Mesothelial cell of epicardium (in vitro differentiated cells): Measurements from ENCODE around the gene AFM. TPM values are rescaled to one million over a fixed set of nuclear protein-coding genes. Genes with fewer than 3 reads are reported as not detected.
A peak's percentile ranks its signal among the peaks of the same experiment; 100 is the strongest.

Experiments
- DNase-seq, 2 experiments: peaks; one replicate each; pipeline ENCODE4 v3.0.0; 2021; ENCODE audit warnings: low spot score in 2 of 2; ENCODE audit not compliant: unreplicated experiment in 2 of 2
- H3K27ac Mint-ChIP-seq: 2 replicates; pipeline ENCODE4 v1.8.0; 2021; ENCODE audit warnings: mixed read lengths
- H3K27me3 Mint-ChIP-seq: 2 replicates; pipeline ENCODE4 v1.8.0; 2021; ENCODE audit warnings: low read depth, mixed read lengths
- H3K36me3 Mint-ChIP-seq: 2 replicates; pipeline ENCODE4 v1.8.0; 2021; ENCODE audit warnings: mixed read lengths
- H3K4me1 Mint-ChIP-seq: 2 replicates; pipeline ENCODE4 v1.8.0; 2021; ENCODE audit warnings: mixed read lengths
- H3K4me3 Mint-ChIP-seq: 2 replicates; pipeline ENCODE4 v1.8.0; 2021; ENCODE audit warnings: mild to moderate bottlenecking, moderate library complexity, mixed read lengths
- H3K9me3 Mint-ChIP-seq: 2 replicates; pipeline ENCODE4 v1.8.0; 2021; ENCODE audit warnings: mixed read lengths
- CTCF ChIP-seq: fragments of 200-600 bp; sonication (generic); IDR thresholded peaks from one replicate; pipeline ENCODE4 v1.5.0; 2021; ENCODE audit warnings: antibody characterized with exemption; ENCODE audit not compliant: unreplicated experiment
- total RNA-seq: library from RNA; stranded (reverse); gene quantifications from 3 replicates; pipeline ENCODE4 v1.2.1, GENCODE V29; 2021

AFM gene
- total RNA-seq: not detected in 3 replicates

GRCh38 chr4:73481358-73481757 lies at the start of gene AFM:
Gene AFM (plus strand): TSS chr4:73481745. CDS start chr4:73481776, 31 bp downstream.
- H3K36me3 Mint-ChIP-seq: no peaks in the 10 kb centered on the region
- H3K4me3 Mint-ChIP-seq: no peak within 1 kb of the TSS
- peaks cover 6% of the 10 kb centered on the region for H3K27me3 Mint-ChIP-seq
- TF ChIP-seq CTCF: no peak
- H3K9me3 Mint-ChIP-seq: no peaks in the 10 kb centered on the region
- no peak for DNase-seq
- H3K27ac Mint-ChIP-seq: no peak within 1 kb of the TSS
- peaks cover 2% of the 10 kb centered on the region for H3K4me1 Mint-ChIP-seq

GRCh38 chr4:73431813-73432168 lies 49.8 kb upstream of the AFM start:
- no peak for DNase-seq
- no peaks in the 10 kb centered on the region for H3K27me3 Mint-ChIP-seq
- no peak overlapping the region for H3K4me3 Mint-ChIP-seq
- H3K9me3 Mint-ChIP-seq: no peaks in the 10 kb centered on the region
- H3K36me3 Mint-ChIP-seq: no peaks in the 10 kb centered on the region
- H3K27ac Mint-ChIP-seq: no peak overlapping the region
- no peak for TF ChIP-seq CTCF
- H3K4me1 Mint-ChIP-seq: no peaks in the 10 kb centered on the region

- no peak overlapping the region for H3K4me3 Mint-ChIP-seq
- H3K36me3 Mint-ChIP-seq: no peaks in the 10 kb centered on the region
- no peak overlapping the region for H3K27ac Mint-ChIP-seq
- no peaks in the 10 kb centered on the region for H3K4me1 Mint-ChIP-seq
- DNase-seq: no peak
- H3K9me3 Mint-ChIP-seq: no peaks in the 10 kb centered on the region
- no peak for TF ChIP-seq CTCF
- no peaks in the 10 kb centered on the region for H3K27me3 Mint-ChIP-seq
These were observed 49.2 kb upstream of the AFM start for GRCh38 chr4:73432169-73433000.

- no peak for TF ChIP-seq CTCF
- Mint-ChIP-seq H3K4me3 (no peak overlapping the region), H3K27me3 (no peaks in the 10 kb centered on the region), H3K36me3 (no peaks in the 10 kb centered on the region), H3K4me1 (no peaks in the 10 kb centered on the region), H3K27ac (no peak overlapping the region), H3K9me3 (no peaks in the 10 kb centered on the region)
- DNase-seq: no peak
These were observed 48.4 kb upstream of the AFM start for GRCh38 chr4:73433140-73433539.

- no peaks in the 10 kb centered on the region for H3K36me3 Mint-ChIP-seq
- peak; percentile 66 for TF ChIP-seq CTCF
- no peaks in the 10 kb centered on the region for H3K9me3 Mint-ChIP-seq
- no peaks in the 10 kb centered on the region for H3K4me1 Mint-ChIP-seq
- no peak for DNase-seq
- no peak overlapping the region for H3K27ac Mint-ChIP-seq
- H3K27me3 Mint-ChIP-seq: no peaks in the 10 kb centered on the region
- no peak overlapping the region for H3K4me3 Mint-ChIP-seq
These were observed 47.2 kb upstream of the AFM start for GRCh38 chr4:73434311-73434710.
